ENCODE results near the gene CDH23.

CDH23 gene

GRCh38 chr10:71618598-71618997, 221.9 kb downstream of the CDH23 start:
- no peak overlapping the region for H3K27ac ChIP-seq
- TF ChIP-seq ZFX (IDR thresholded peaks at IDR 0.05; ENCODE audit: borderline replicate concordance) (no peak), CTCF (IDR thresholded peaks at IDR 0.05) (no peak)

DNA sequence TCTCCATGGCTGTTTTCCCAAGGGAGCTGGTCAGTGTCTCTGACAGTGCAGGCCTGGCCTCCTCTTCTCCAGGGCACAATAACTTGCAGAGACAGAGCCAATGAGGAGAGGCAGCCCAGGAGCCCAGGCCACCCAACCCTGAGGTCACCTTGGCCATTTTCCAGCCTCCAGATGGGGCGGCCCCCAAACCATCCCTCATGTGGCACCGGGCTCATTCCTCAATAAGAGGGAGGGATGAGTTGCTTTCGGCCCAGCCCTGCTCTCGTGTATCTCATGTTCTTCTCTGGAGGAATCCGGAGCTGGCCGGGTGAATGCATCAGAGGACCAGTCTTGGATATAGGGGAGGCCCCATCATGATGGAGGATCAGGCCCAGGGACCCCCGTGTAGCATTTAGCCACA, 223.9 kb downstream of the CDH23 start:
- TF ChIP-seq ZFX (IDR thresholded peaks at IDR 0.05; ENCODE audit: borderline replicate concordance) (no peak), CTCF (IDR thresholded peaks at IDR 0.05) (no peak)

GRCh38 chr10:71621231-71622153, 224.8 kb downstream of the CDH23 start:
- TF ChIP-seq ZFX (IDR thresholded peaks at IDR 0.05; ENCODE audit: borderline replicate concordance) (no peak), CTCF (IDR thresholded peaks at IDR 0.05) (no peak)
- no peak overlapping the region for H3K27ac ChIP-seq

More for the DNA sequence above, 223.9 kb downstream of the CDH23 start:
- no peak overlapping the region for H3K27ac ChIP-seq

DNA sequence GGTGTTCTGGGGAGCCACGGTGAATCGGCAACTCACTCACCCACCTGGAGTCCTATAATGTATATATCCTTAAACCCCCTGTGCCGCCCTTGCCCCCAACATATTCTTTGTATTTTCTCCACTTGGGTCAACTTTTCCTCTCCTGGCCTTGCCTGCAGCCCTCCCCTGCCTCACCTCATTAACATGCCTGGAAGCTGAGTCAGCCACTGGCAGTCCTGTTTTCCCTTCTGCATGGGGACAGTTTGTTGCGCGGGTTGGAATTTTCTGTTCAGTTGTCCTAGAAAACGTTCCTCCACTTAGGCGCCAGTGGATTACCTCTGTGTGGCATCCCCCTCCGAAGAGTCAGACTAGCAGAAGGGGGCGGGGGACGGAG, 225.4 kb downstream of the CDH23 start:
- TF ChIP-seq CTCF (IDR thresholded peaks at IDR 0.05) (no peak), ZFX (IDR thresholded peaks at IDR 0.05; ENCODE audit: borderline replicate concordance) (no peak)
- no peak overlapping the region for H3K27ac ChIP-seq

DNA sequence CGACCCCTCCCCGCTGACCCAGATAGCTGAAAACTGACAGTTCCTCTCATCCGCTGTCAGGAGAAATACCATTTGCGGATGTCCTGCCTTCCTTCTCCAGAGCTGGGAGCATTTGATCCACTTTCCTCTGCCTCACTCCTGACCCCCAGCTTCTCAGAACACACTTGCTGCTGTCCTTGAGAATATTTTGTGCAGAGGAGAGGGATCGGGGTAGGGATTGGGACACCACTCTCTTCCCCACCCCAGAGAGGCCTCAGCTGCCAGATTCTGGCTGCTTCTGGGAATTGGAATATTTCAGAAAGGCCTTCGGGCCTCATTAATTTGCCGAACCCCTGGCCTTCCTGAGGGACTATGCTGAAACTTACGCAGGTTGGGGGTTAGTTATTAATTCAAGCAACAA, 225.9 kb downstream of the CDH23 start:
- no peak for TF ChIP-seq ZFX (IDR thresholded peaks at IDR 0.05; ENCODE audit: borderline replicate concordance)
- no peak for TF ChIP-seq CTCF (IDR thresholded peaks at IDR 0.05)
- no peak overlapping the region for H3K27ac ChIP-seq

- no peak for TF ChIP-seq ZFX (IDR thresholded peaks at IDR 0.05; ENCODE audit: borderline replicate concordance)
- no peak for TF ChIP-seq CTCF (IDR thresholded peaks at IDR 0.05)
Observed at GRCh38 chr10:71623098-71623985, 226.6 kb downstream of the CDH23 start.

GRCh38 chr10:71623986-71624291, 227.2 kb downstream of the CDH23 start:
- no peak overlapping the region for H3K27ac ChIP-seq
- no peak for TF ChIP-seq CTCF (IDR thresholded peaks at IDR 0.05)
- no peak for TF ChIP-seq ZFX (IDR thresholded peaks at IDR 0.05; ENCODE audit: borderline replicate concordance)

More at GRCh38 chr10:71623098-71623985, 226.6 kb downstream of the CDH23 start:
- no peak overlapping the region for H3K27ac ChIP-seq

Measured in 22Rv1 (cell line).